Loucy (cell line): ENCODE measurements around the gene TMEM119.

ENCODE experiments used
- CTCF ChIP-seq: fragments of 200-600 bp; sonication (generic); conservative IDR thresholded peaks from 2 replicates; pipeline ENCODE4 v1.5.1; 2014; ENCODE audit warnings: mild to moderate bottlenecking, antibody characterized with exemption, low read length
- EZH2phosphoT487 ChIP-seq: fragments of 200-600 bp; IDR thresholded peaks from 2 replicates; pipeline ENCODE4 v1.6.1; 2018; ENCODE audit warnings: antibody characterized with exemption, mild to moderate bottlenecking, moderate library complexity, borderline replicate concordance

- TF ChIP-seq CTCF, result no peak
- no peak for TF ChIP-seq EZH2phosphoT487
Measured at GRCh38 chr12:108597559-108598471, at the start of gene TMEM119.
